HepG2 (cell line): ENCODE data around the gene MEIOC. TPM values are rescaled to one million over a fixed set of nuclear protein-coding genes. Genes with fewer than 3 reads are reported as not detected.
A peak's percentile ranks its signal among the peaks of the same experiment; 100 is the strongest.

Source experiments
- AGO1 ChIP-seq: fragments of 200-400 bp; formaldehyde crosslinking; IDR thresholded peaks from 2 replicates; pipeline ENCODE4 v1.6.1; 2017; ENCODE audit warnings: mild to moderate bottlenecking, low read depth, low read length, moderate library complexity; ENCODE audit not compliant: poor library complexity, severe bottlenecking
- CHD2 ChIP-seq: IDR thresholded peaks from 2 replicates; pipeline ENCODE4 v1.6.1; 2011; ENCODE audit warnings: low read depth, low read length, improper control_type of control experiment
- EZH2 ChIP-seq: conservative IDR thresholded peaks from 2 replicates; pipeline ENCODE4 v1.6.1; 2012; ENCODE audit warnings: mild to moderate bottlenecking, low read depth, low read length, moderate library complexity
- IKZF4 ChIP-seq: sonication (generic); formaldehyde crosslinking; IDR thresholded peaks from 2 replicates; pipeline ENCODE4 v1.5.1; 2020; ENCODE audit warnings: borderline replicate concordance, mild to moderate bottlenecking, low read depth, missing genetic modification reagents; ENCODE audit errors: not compliant biosample characterization
- KMT2A ChIP-seq: sonication (generic); formaldehyde crosslinking; IDR thresholded peaks from 2 replicates; pipeline ENCODE4 v1.4.0; 2020; ENCODE audit warnings: missing genetic modification reagents
- NCOA2 ChIP-seq: sonication (generic); formaldehyde crosslinking; IDR thresholded peaks from 2 replicates; pipeline ENCODE4 v1.8.0; 2022; ENCODE audit warnings: inconsistent platforms
- NFKB2 ChIP-seq: sonication (generic); formaldehyde crosslinking; IDR thresholded peaks from 2 replicates; pipeline ENCODE4 v1.4.0; 2020; ENCODE audit warnings: missing genetic modification reagents, borderline replicate concordance
- PHF5A ChIP-seq: IDR thresholded peaks from one replicate; pipeline ENCODE4 v1.6.1; 2018; ENCODE audit warnings: low read depth, missing genetic modification reagents; ENCODE audit not compliant: unreplicated experiment
- SAP130 ChIP-seq: IDR thresholded peaks from 2 replicates; pipeline ENCODE4 v1.6.1; 2016; ENCODE audit warnings: low read depth
- SP140L ChIP-seq: sonication (generic); formaldehyde crosslinking; IDR thresholded peaks from 2 replicates; pipeline ENCODE4 v1.4.0; 2020; ENCODE audit warnings: missing genetic modification reagents, borderline replicate concordance
- ZBTB42 ChIP-seq: sonication (generic); formaldehyde crosslinking; IDR thresholded peaks from 2 replicates; pipeline ENCODE4 v1.5.0; 2020; ENCODE audit warnings: mild to moderate bottlenecking, missing genetic modification reagents
- ZBTB7B ChIP-seq: sonication (generic); formaldehyde crosslinking; IDR thresholded peaks from 2 replicates; pipeline ENCODE4 v1.4.0; 2020; ENCODE audit warnings: missing genetic modification reagents
- ZFP62 ChIP-seq: sonication (generic); formaldehyde crosslinking; IDR thresholded peaks from 2 replicates; pipeline ENCODE4 v1.4.0; 2020; ENCODE audit warnings: missing genetic modification reagents
- ZNF234 ChIP-seq: sonication (generic); formaldehyde crosslinking; conservative IDR thresholded peaks from 2 replicates; pipeline ENCODE4 v1.5.1; 2020; ENCODE audit warnings: mild to moderate bottlenecking, missing genetic modification reagents
- ZNF3 ChIP-seq: IDR thresholded peaks from 2 replicates; pipeline ENCODE4 v1.7.0; 2017; ENCODE audit warnings: inconsistent platforms
- ZNF547 ChIP-seq: sonication (generic); formaldehyde crosslinking; IDR thresholded peaks from 2 replicates; pipeline ENCODE4 v1.5.1; 2020; ENCODE audit warnings: mild to moderate bottlenecking, missing genetic modification reagents
- ZNF557 ChIP-seq: sonication (generic); formaldehyde crosslinking; IDR thresholded peaks from 2 replicates; pipeline ENCODE4 v1.4.0; 2020; ENCODE audit warnings: missing genetic modification reagents
- ZNF674 ChIP-seq: sonication (generic); formaldehyde crosslinking; IDR thresholded peaks from 2 replicates; pipeline ENCODE4 v1.5.0; 2020; ENCODE audit warnings: low read depth, mild to moderate bottlenecking, missing genetic modification reagents
- ZNF720 ChIP-seq: sonication (generic); formaldehyde crosslinking; IDR thresholded peaks from 2 replicates; pipeline ENCODE4 v1.4.0; 2020; ENCODE audit warnings: missing genetic modification reagents
- polyA plus RNA-seq, 8 experiments: library from polyadenylated mRNA; depleted of rRNA in 3 of 8; stranded (reverse) in 7 of 8; unstranded in 1 of 8; fragments of >200 nt; fragmentation: Illumina TruSeq in 4 of 8; extraction: Trizol in 4 of 8; gene quantifications; 2 replicates each; pipeline versions ENCODE4 v1.2.1 to v1.2.3, GENCODE V29; 2011 to 2016; ENCODE audit warnings: low read depth in 4 of 8, missing spikeins in 1 of 8, mixed read lengths in 1 of 8; ENCODE audit not compliant: insufficient read depth in 1 of 8
- total RNA-seq, 5 experiments: library from RNA; depleted of rRNA; stranded (reverse); fragments of >200 nt; fragmentation: Illumina TruSeq; extraction: Trizol; gene quantifications; 2 replicates each; pipeline ENCODE4 v1.2.3, GENCODE V29; 2016; ENCODE audit warnings: low read depth in 1 of 5
- TF ChIP-seq, protein P1 (sequence below): sonication (generic); formaldehyde crosslinking; IDR thresholded peaks from 2 replicates; pipeline ENCODE4 v1.4.0; 2020; ENCODE audit warnings: missing genetic modification reagents, borderline replicate concordance
- TF ChIP-seq, protein P2 (sequence below): sonication (generic); formaldehyde crosslinking; IDR thresholded peaks from 2 replicates; pipeline ENCODE4 v1.5.0; 2020; ENCODE audit warnings: missing genetic modification reagents
- TF ChIP-seq, protein P3 (sequence below): sonication (generic); formaldehyde crosslinking; IDR thresholded peaks from 2 replicates; pipeline ENCODE4 v1.8.0; 2022; ENCODE audit warnings: missing genetic modification reagents, low read depth, mild to moderate bottlenecking, borderline replicate concordance
- TF ChIP-seq, protein P4 (sequence below): sonication (generic); formaldehyde crosslinking; IDR thresholded peaks from 2 replicates; pipeline ENCODE4 v1.8.0; 2022; ENCODE audit warnings: missing genetic modification reagents, mild to moderate bottlenecking, inconsistent platforms, borderline replicate concordance
- TF ChIP-seq, protein P5 (sequence below), 2 experiments: sonication (generic) in 1 of 2; formaldehyde crosslinking in 1 of 2; IDR thresholded peaks; 2 replicates each; pipeline versions ENCODE4 v1.4.0 to v1.6.1; 2018 to 2020; ENCODE audit warnings: missing genetic modification reagents in 2 of 2, borderline replicate concordance in 1 of 2, low read depth in 1 of 2, mild to moderate bottlenecking in 1 of 2, missing biosample characterization in 1 of 2

Gene MEIOC
- total and polyA plus RNA-seq, 2 of the 13 experiments (the other 11 are each of a cell fraction or from before 2014, with no cell fraction given): 0.04 to 0.15 TPM

DNA sequence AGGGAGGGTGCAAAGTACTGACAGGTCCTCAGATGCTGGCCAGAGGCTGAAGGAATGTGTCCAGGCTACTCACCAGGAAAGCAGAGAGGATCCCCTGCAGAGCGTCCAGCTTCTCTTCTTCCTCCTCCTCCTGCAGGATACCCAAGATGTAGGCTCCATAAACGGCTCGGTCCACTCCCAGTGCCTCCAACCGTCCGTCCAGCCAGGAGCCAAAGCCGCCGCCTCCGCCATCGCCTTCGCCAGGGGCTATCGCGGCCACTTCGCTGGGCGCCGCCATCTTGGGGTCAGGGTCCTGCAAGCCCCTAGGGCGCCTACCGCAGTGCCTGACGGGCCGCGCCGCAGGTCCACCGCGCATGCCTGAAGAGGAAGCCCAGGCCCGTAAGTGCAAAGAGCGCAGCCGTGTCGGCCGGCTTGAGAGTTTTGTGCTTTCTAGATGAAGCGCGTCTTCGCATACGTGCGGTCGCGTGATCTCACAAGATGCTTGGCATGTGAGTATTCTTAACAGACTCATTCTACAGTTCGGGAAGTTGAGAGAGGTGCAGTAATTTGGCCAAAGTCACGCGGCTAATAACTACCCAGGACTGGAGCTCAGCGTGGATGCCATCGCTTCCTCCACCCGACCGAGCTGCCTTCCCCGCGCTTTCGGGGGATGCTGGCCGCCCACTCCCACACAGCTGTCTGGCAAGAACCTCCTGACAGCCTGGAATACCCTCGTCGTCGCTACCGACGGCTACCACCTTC lies 33.4 kb downstream of the MEIOC start, which contains the start of gene CCDC43 (continued):
- TF ChIP-seq, protein P1, sequence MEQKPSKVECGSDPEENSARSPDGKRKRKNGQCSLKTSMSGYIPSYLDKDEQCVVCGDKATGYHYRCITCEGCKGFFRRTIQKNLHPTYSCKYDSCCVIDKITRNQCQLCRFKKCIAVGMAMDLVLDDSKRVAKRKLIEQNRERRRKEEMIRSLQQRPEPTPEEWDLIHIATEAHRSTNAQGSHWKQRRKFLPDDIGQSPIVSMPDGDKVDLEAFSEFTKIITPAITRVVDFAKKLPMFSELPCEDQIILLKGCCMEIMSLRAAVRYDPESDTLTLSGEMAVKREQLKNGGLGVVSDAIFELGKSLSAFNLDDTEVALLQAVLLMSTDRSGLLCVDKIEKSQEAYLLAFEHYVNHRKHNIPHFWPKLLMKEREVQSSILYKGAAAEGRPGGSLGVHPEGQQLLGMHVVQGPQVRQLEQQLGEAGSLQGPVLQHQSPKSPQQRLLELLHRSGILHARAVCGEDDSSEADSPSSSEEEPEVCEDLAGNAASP (CRISPR knock-in tag): peak; percentile 73; the same call in 1 of the 2 replicates
- 0 out of 2 replicates have a peak, but pooled peaks have one; percentile 32 for TF ChIP-seq NCOA2 (CRISPR knock-in tag)
- peak; percentile 44; the same call in 1 of the 2 replicates for TF ChIP-seq CHD2
- TF ChIP-seq IKZF4 (CRISPR knock-in tag): peak; percentile 96
- peak; percentile 96 for TF ChIP-seq KMT2A (CRISPR knock-in tag)
- peak; percentile 81; the same call in 1 of the 2 replicates for TF ChIP-seq ZNF557 (CRISPR knock-in tag)
- TF ChIP-seq SP140L (CRISPR knock-in tag): no peak
- TF ChIP-seq EZH2: no peak
- peak; percentile 98 for TF ChIP-seq ZNF547 (CRISPR knock-in tag)
- no peak for TF ChIP-seq PHF5A
- no peak for TF ChIP-seq ZNF720 (CRISPR knock-in tag)
- no peak for TF ChIP-seq ZNF674
- TF ChIP-seq ZNF234 (CRISPR knock-in tag): 0 out of 2 replicates have a peak, but pooled peaks have one; percentile 52
- TF ChIP-seq ZBTB7B (CRISPR knock-in tag): peak; percentile 74
- peak; percentile 73 for TF ChIP-seq AGO1
- TF ChIP-seq, protein P2, sequence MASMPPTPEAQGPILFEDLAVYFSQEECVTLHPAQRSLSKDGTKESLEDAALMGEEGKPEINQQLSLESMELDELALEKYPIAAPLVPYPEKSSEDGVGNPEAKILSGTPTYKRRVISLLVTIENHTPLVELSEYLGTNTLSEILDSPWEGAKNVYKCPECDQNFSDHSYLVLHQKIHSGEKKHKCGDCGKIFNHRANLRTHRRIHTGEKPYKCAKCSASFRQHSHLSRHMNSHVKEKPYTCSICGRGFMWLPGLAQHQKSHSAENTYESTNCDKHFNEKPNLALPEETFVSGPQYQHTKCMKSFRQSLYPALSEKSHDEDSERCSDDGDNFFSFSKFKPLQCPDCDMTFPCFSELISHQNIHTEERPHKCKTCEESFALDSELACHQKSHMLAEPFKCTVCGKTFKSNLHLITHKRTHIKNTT (CRISPR knock-in tag): no peak
- no peak; the same call in 1 of the 2 replicates for TF ChIP-seq ZBTB42 (CRISPR knock-in tag)
- TF ChIP-seq, protein P3, sequence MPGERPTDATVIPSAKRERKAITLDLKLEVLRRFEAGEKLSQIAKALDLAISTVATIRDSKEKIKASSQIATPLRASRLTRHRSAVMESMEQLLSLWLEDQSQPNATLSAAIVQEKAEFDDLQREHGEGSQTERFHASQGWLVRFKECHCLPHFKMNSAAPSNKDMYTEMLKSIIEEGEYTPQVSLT (CRISPR knock-in tag): no peak
- TF ChIP-seq, protein P4, sequence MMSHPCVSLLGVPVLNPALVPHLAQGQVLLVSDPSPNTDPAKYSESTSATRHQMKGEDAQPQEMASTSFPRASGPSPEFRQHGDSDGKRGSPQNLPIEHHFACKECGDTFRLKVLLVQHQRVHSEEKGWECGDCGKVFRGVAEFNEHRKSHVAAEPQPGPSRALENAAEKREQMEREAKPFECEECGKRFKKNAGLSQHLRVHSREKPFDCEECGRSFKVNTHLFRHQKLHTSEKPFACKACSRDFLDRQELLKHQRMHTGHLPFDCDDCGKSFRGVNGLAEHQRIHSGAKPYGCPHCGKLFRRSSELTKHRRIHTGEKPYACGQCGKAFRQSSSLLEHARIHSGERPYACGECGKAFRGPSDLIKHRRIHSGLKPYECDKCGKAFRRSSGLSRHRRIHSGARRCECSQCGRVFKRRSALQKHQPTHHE (CRISPR knock-in tag): peak; percentile 77; the same call in 1 of the 2 replicates
- no peak for TF ChIP-seq ZFP62
- TF ChIP-seq ZNF3 (CRISPR knock-in tag): peak; percentile 56; the same call in 1 of the 2 replicates
- TF ChIP-seq NFKB2 (CRISPR knock-in tag): peak; percentile 93
- TF ChIP-seq, protein P5, sequence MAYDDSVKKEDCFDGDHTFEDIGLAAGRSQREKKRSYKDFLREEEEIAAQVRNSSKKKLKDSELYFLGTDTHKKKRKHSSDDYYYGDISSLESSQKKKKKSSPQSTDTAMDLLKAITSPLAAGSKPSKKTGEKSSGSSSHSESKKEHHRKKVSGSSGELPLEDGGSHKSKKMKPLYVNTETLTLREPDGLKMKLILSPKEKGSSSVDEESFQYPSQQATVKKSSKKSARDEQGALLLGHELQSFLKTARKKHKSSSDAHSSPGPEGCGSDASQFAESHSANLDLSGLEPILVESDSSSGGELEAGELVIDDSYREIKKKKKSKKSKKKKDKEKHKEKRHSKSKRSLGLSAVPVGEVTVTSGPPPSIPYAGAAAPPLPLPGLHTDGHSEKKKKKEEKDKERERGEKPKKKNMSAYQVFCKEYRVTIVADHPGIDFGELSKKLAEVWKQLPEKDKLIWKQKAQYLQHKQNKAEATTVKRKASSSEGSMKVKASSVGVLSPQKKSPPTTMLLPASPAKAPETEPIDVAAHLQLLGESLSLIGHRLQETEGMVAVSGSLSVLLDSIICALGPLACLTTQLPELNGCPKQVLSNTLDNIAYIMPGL (CRISPR knock-in tag; IDR thresholded peaks at IDR 0.05; ENCODE audit: borderline replicate concordance in 1 of 2, low read depth in 1 of 2): peak; percentile 80 to 92
- peak; percentile 83 for TF ChIP-seq SAP130 (CRISPR knock-in tag)
